ENCODE data around the gene MEG3.

GRCh38 chr14:100818221-100818699 is 7.7 kb upstream of the MEG3 start:
- TF ChIP-seq CTCF (IDR thresholded peaks at IDR 0.05; ENCODE audit: insufficient read depth, low read length, poor library complexity, severe bottlenecking) = no peak
- TF ChIP-seq EZH2phosphoT487 (conservative IDR thresholded peaks at IDR 0.05; ENCODE audit: low read length) = no peak
